Heart right ventricle (tissue), 16 donors: ENCODE measurements around the gene UBAC2. TPM values are rescaled to one million over a fixed set of nuclear protein-coding genes. Genes with fewer than 3 reads are reported as not detected.
"Not testable (repeated sequence)": the region's sequence is repeated elsewhere in the genome, so short reads cannot be mapped to it uniquely, and the experiment has no call there.

Experiments
- ATAC-seq, 8 donors: fragments of 200-7000 bp; cut with Tn5 transposase; one replicate each; pipeline ENCODE4 v1.9.1; 2020; ENCODE audit warnings: mild to moderate bottlenecking in 8 of 8, moderate library complexity in 8 of 8, moderate number of reproducible peaks in 1 of 8
- DNase-seq, 2 donors: peaks; one replicate each; pipeline ENCODE4 v3.0.0-alpha.2; 2020
- H3K27ac ChIP-seq, 10 donors: fragments of 200-600 bp; sonication (generic) in 2 of 10; one replicate each; pipeline versions ENCODE4 v1.5.0 to v1.8.0; 2020 to 2022; ENCODE audit warnings: mild to moderate bottlenecking in 3 of 10
- H3K27me3 ChIP-seq, 7 donors: fragments of 200-600 bp; one replicate each; pipeline ENCODE4 v1.8.0; 2021 to 2022; ENCODE audit warnings: mild to moderate bottlenecking in 2 of 7
- H3K36me3 ChIP-seq, 9 donors: fragments of 200-600 bp; sonication (generic) in 1 of 9; one replicate each; pipeline versions ENCODE4 v1.5.0 to v1.8.0; 2020 to 2022; ENCODE audit warnings: mild to moderate bottlenecking in 2 of 9
- H3K4me1 ChIP-seq, 9 donors: fragments of 200-600 bp; sonication (generic) in 1 of 9; one replicate each; pipeline versions ENCODE4 v1.5.0 to v1.8.0; 2020 to 2022; ENCODE audit warnings: mild to moderate bottlenecking in 4 of 9
- H3K4me3 ChIP-seq, 10 donors: fragments of 200-600 bp; sonication (generic) in 2 of 10; one replicate each; pipeline versions ENCODE4 v1.5.0 to v1.8.0; 2020 to 2022; ENCODE audit warnings: mild to moderate bottlenecking in 7 of 10, moderate library complexity in 2 of 10
- H3K9me3 ChIP-seq, 11 donors: fragments of 200-600 bp in 10 of 11; sonication (generic) in 2 of 11; one replicate each; pipeline versions ENCODE4 v1.5.0 to v1.8.0; 2013 to 2022; ENCODE audit warnings: mild to moderate bottlenecking in 2 of 11, control low read depth in 1 of 11, moderate library complexity in 1 of 11
- WGBS, 2 donors: extraction: QIAGEN DNeasy Blood & Tissue Kit; methylation state at CpG; one replicate each; pipeline ENCODE4 v1.1.7; 2013; ENCODE audit warnings: inconsistent platforms in 1 of 2; 5-methylcytosine and 5-hydroxymethylcytosine counted together
- intact Hi-C, 10 donors: fragments of 100-400 bp; cut with DNase I; formaldehyde crosslinking; loops; one replicate each; pipeline versions ENCODE4 v1.11.1 to v1.14.2; 2022
- polyA plus RNA-seq, 2 donors: library from polyadenylated mRNA; stranded (reverse); fragments of 200-250 nt; gene quantifications; one replicate each; pipeline ENCODE4 v1.2.3, GENCODE V29; 2013
- total RNA-seq, 10 donors: library from RNA; stranded (reverse); fragmentation: NEBNext Ultra II Directional in 3 of 10; extraction: Animal tissue kit (Norgen Biotek cat#: 25700) in 3 of 10; gene quantifications; one replicate each; pipeline versions ENCODE4 v1.2.1 to v1.2.4, GENCODE V29; 2021 to 2023
- TF ChIP-seq, protein P1 (sequence below), 9 donors: fragments of 200-600 bp; sonication (generic) in 2 of 9; IDR thresholded peaks; one replicate each; pipeline versions ENCODE4 v1.5.0 to v1.8.0; 2021 to 2022; ENCODE audit warnings: antibody characterized with exemption in 9 of 9, mild to moderate bottlenecking in 5 of 9, moderate library complexity in 1 of 9
- donor health status: Arrhythmogenic right ventricular cardiomyopathy.
- donor health status: ischemic (EF 13 %, LVEDD 7.1; RV severe dilation, severe dysfunction).
- donor health status: healthy with polysubstance abuse.
- donor health status: DM: no; HTN: yes; CAD: no.
- donor health status: DM: no; HTN: no; CAD: no.
- donor health status: ischemic (EF 25% LVEDD 6.9; RV normal size, moderate dysfunction).
- donor health status: ischemic (EF 25% LVEDD 5.7; RV mildly dilated, moderate dysfunction).
- donor health status: healthy.
- donor health status: DM: yes; HTN: yes; CAD: no.
- donor health status: Ischemic cardiomyopathy.
- donor health status: ischemic (EF 35%, LVEDD 5.7; RV mildly dilated, moderate dysfunction).
- donor health status: nonischemic (EF 11% LVEDD 7.7; RV severe dilation, severe dysfunction).
- donor health status: DM: yes; HTN: yes; CAD: no.
- donor health status: PGD.
- donor health status: ischemic (EF 29% LVEDD 5.4; RV normal size, mild dysfunction).
- donor health status: nonischemic (EF 23%, LVEDD 6.1; RV moderate dilation, normal function).

UBAC2 gene
- total and polyA plus RNA-seq, 12 donors, result 31.8 to 60.4 (median 47.0) TPM

DNA sequence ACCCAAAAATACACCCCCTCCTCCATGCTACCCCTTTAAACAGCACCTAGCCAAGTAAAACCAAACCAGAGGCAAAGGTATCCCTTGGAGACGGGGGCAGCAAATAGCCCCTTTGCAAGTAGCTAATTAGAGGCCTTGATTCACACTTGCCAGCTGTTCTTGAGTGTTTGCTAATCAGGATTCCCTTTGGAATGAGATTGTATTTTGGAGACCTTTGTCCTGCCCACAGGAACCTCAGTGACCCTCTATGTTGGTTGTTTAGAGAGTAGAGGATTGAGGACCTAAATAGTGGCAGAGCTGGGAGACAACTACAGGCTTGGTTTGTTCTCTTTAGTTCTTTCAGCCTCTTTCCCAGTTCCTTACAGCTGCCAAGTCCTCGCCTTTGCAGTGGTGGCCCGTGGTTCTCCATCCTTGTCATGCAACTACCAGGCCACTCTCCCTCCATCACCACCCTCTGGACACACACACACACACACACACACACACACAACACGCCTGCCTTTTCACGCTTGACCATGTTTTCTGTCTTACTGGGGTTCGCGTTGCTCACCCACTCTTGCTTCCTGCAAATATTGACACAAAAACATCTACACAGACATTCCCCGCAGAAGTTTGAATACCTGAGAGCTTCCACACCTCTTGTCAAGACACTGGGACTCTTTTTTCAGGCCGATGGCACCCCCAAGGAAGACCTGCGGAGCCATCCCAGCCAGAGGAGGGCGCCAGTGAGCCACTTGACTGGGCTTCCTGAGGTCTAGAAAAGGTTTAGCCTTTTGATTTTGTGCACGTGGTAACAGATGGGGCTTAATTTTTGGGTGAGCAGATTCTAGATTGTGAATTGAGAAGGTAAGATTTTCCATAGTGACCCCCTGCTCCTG, 186.5 kb downstream of the UBAC2 start:
- Histone ChIP-seq H3K36me3 (peaks cover 0 to 25% (median 13%) of the 10 kb centered on the region in 9 donors), H3K27me3 (no peaks in the 10 kb centered on the region), H3K9me3 (no peaks in the 10 kb centered on the region), H3K4me3 (no peak overlapping the region), H3K4me1 (peaks cover 0 to 25% (median 4%) of the 10 kb centered on the region in 9 donors), H3K27ac (peak overlapping the region in 1 of 10 donors; percentile 56)
- TF ChIP-seq, protein P1, sequence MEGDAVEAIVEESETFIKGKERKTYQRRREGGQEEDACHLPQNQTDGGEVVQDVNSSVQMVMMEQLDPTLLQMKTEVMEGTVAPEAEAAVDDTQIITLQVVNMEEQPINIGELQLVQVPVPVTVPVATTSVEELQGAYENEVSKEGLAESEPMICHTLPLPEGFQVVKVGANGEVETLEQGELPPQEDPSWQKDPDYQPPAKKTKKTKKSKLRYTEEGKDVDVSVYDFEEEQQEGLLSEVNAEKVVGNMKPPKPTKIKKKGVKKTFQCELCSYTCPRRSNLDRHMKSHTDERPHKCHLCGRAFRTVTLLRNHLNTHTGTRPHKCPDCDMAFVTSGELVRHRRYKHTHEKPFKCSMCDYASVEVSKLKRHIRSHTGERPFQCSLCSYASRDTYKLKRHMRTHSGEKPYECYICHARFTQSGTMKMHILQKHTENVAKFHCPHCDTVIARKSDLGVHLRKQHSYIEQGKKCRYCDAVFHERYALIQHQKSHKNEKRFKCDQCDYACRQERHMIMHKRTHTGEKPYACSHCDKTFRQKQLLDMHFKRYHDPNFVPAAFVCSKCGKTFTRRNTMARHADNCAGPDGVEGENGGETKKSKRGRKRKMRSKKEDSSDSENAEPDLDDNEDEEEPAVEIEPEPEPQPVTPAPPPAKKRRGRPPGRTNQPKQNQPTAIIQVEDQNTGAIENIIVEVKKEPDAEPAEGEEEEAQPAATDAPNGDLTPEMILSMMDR (IDR thresholded peaks at IDR 0.05), result peak in 7 of 9 donors; percentile 23 to 79 (median 50)
- ATAC-seq (no peak), DNase-seq (peak in 1 of 2 donors; percentile 62)
- intact Hi-C loops, result loop anchor here in 1 of 10 donors (5.0 kb wide), 1 partner anchor 45 kb away; no protein-coding TSS in a partner anchor
- 76 to 77% methylated on average over 12 of the region's 12 CpGs for WGBS, 2 donors

DNA sequence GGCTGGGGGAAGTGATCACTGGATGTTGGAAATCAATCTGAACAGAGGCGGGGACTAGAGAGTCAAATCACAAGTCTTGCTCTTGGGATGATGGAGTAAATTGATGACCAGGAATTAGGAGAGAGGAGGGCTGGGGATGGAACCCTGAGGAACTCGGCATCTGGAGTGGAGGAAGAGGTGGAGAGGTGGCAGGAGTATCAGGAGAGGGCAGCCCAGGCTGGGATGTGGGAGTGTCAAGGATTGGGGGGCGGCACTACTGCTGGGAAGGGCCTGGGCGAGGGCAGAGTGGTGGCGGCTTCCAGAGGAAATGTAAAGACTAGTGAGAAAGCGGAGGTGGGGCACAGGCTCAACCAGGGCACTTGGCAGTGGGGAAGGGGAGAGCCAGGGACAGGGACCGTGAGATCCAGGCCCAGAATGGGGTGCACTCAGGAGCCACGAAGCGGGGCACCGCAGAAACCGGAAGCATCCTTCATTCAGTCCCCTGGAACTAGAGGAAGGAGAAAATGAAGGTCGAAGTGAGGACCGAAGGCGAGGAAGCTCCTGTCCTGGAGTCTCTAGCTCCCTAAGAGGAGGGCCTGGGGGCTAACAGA, 187.8 kb downstream of the UBAC2 start:
- no peak overlapping the region for H3K27ac ChIP-seq
- H3K9me3 ChIP-seq, result no peaks in the 10 kb centered on the region
- H3K4me1 ChIP-seq, result peaks cover 0 to 12% (median 0%) of the 10 kb centered on the region in 9 donors
- H3K36me3 ChIP-seq, result peaks cover 0 to 25% (median 13%) of the 10 kb centered on the region in 9 donors
- TF ChIP-seq, protein P1 (IDR thresholded peaks at IDR 0.05), result no peak
- no peaks in the 10 kb centered on the region for H3K27me3 ChIP-seq
- intact Hi-C loops, result loop anchor here in 1 of 10 donors (5.0 kb wide), 1 partner anchor 44 kb away; no protein-coding TSS in a partner anchor
- DNase-seq, result no peak
- ATAC-seq, result no peak
- whole genome bisulfite sequencing, 2 donors, result 97% methylated on average over 14 of the region's 14 CpGs
- H3K4me3 ChIP-seq, result no peak overlapping the region

DNA sequence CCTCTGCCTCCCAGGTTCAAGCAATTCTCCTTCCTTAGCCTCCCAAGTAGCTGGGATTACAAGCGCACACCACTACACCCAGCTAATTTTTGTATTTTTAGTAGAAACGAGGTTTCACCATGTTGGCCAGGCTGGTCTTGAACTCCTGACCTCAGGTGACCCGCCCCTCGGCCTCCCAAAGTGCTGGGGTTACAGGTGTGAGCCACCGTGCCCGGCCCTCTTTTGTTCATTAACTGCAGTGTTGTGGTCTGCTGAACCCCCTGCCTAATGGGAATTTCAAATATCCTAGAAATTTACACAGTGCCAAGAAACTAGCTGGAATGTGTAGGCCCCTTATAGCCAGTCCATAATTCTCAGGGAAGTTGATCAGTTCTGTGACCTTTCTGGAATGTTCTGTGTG, 188.4 kb downstream of the UBAC2 start:
- not testable (repeated sequence) for H3K27me3 ChIP-seq, ATAC-seq, H3K4me3 ChIP-seq, H3K9me3 ChIP-seq, DNase-seq, H3K4me1 ChIP-seq, H3K27ac ChIP-seq
- intact Hi-C loops, result loop anchor here in 1 of 10 donors (5.0 kb wide), 1 partner anchor 43 kb away; no protein-coding TSS in a partner anchor
- 93 to 95% methylated on average over 6 of the region's 6 CpGs for WGBS, 2 donors
- peaks cover 0 to 25% (median 13%) of the 10 kb centered on the region in 9 donors for H3K36me3 ChIP-seq

DNA sequence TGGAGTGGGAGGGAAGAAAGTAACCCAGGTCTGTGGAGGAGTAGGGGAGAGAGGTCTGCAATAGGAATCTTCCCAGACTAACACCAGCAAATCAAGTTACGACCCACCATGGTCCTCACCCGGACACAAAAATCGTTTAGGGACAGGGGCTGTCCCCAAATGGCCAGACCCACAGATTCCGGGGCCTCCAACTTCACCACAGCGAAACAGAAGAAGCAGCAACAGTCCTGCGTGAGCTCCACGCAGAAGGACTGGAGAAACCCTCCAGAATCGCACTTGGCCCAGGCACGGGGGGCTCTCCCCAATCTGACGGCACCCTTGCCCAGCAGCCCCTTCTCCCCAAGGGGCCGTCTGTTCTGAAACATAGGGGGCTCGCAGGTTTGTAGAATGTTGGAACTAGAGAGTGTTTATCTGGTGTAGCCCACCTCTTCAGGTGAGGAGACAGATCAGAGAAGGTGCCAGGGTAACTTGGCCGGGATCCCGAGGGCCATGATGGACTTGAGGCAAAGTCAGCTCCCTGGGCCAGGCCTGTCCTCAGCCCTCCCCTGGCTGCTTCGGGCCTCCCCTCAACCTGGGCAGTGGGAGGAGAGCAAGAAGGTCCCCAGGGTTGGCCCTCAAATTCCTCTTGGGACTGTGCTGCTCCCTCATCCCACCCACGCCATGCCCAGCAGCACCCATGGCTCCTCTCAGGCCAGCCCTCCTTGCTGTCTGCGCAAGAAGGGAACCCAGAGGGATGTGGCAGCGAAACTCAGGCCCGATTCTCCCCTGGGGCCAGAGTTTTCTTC, 189.1 kb downstream of the UBAC2 start:
- intact Hi-C loops, result loop anchor here in 2 of 10 donors (5.0 to 10.0 kb wide), 2 partner anchors 43 to 1035 kb away; no protein-coding TSS in a partner anchor

More for the DNA sequence above, 189.1 kb downstream of the UBAC2 start:
- Histone ChIP-seq H3K27me3 (no peaks in the 10 kb centered on the region), H3K4me1 (peaks cover 0 to 6% (median 0%) of the 10 kb centered on the region in 9 donors), H3K36me3 (peaks cover 0 to 24% (median 13%) of the 10 kb centered on the region in 9 donors), H3K9me3 (no peaks in the 10 kb centered on the region), H3K4me3 (no peak overlapping the region), H3K27ac (no peak overlapping the region)
- ATAC-seq, result no peak
- no peak for DNase-seq
- WGBS, 2 donors, result 94 to 97% methylated on average over 19 of the region's 19 CpGs
- TF ChIP-seq, protein P1 (IDR thresholded peaks at IDR 0.05), result no peak
